GM21576 (cell line): Measurements from ENCODE around the gene TMEM50A.
"Not testable (repeated sequence)": the region's sequence is repeated elsewhere in the genome, so short reads cannot be mapped to it uniquely, and the experiment has no call there.

Experiments
- ATAC-seq: cut with Tn5 transposase; IDR thresholded peaks from one replicate; pipeline ENCODE4 v1.9.1; 2021; ENCODE audit warnings: mild to moderate bottlenecking, moderate library complexity; ENCODE audit not compliant: unreplicated experiment

The TMEM50A gene

DNA sequence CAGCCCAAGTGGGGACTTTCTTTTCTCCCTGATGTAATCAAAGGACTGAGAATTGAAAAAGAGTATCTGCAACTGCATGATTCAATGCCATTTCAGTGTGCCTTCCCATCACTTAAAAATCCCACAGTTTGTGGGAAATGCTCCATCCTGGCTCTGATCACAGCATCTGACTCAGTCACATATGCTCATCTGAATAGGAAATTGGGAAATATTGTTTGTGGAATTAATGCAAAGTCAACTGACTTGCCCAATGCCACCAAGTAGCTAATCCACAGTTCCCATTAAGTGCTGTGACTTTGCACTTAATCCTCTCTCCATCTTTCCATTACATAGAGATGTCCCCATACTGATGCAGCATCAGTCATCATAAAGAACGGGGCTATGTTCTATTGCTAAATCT lies 45.0 kb downstream of the TMEM50A start:
- ATAC-seq: not testable (repeated sequence)

DNA sequence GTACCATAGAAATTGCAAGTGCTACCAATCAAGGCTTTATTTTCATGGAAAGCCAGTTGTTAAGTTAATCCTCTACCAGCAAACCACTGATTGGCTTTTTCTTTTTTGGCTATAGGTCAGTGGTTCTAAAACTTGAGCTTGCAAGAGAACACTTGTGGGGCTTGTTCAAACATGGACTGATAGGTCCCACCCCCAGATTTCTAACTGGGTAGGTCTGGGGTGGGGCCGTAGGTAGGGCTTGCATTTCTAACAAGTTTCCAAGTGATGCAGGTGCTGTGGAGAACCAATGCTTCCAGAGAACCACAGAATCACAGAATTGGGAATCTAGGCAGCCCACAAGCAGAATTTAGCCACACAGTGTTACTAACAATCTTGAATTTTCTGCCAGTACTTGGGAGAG lies 45.7 kb downstream of the TMEM50A start:
- ATAC-seq: not testable (repeated sequence)

DNA sequence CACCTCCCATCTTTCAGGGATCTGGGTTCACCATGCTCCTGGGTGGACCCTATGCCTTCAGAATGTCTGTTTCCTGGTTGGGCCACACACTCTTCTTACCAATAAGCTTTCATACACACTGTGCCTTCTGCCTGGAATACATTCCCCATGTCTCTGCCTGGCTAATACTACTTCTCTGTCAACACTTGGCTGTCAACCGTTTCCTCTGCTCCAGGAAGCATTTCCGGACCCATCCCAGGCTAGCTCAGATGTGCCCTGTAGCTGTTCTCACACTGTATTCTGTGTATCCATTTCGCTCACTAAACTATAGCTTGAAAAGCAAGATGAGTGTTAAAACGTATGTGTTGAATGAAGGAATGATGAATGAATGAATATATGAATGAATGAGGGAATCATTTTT lies 49.0 kb downstream of the TMEM50A start:
- ATAC-seq: not testable (repeated sequence)

DNA sequence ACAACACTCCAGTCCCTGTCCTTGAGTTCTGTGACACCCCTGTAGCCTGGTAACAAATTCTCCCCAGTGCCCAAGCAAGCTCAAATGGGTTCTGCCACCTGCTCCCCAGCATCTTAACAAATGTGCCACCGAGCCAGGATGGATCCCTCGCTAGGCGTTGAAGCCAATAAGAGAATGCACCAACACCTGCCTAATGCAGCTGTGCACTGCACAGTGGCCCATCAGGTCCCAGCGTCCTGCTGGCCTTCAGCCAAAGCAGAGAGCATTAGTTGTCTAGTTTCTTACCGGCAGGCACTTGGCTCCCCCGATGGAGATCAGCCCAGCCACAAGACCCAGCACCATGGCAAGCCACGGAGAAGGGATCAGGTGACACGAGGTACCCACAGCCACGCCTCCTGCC lies 50.6 kb downstream of the TMEM50A start:
- not testable (repeated sequence) for ATAC-seq

DNA sequence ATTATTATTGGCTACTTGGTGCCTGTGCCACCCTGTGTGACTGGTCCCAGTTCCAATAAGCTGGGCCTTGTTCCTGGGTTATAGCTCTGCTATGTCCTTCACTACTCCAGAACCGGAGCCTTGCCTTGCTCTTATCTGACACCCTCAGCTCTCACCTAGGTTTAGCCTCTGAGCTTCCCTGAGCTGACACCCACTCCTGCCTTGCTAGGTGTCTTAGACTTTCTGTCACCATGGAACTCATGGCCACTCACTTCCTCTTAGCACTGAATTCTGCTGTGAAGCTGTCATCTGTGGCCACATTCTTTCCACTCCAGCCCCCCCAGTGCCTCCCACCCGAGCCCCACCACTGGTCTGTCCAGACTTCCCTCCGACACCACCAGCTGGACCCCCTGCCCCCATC lies 51.6 kb downstream of the TMEM50A start:
- not testable (repeated sequence) for ATAC-seq

DNA sequence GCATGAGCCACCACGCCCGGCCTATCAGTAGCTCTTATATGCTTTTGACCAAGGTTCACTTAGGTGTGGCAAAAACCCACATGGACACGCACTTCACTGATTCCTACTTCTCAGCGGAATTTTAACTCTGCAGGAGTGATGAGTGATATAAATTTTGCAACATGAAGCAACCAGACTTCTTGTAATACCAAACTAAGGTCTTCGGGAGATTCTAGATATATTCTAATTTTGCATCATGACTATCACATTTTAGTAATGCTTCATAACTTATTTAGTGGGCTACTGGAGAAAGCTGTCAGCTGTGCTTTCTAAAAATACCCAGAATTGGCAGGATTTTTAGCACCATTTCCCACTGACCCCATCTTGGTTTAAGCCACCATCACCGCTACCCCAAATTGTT lies 54.7 kb downstream of the TMEM50A start:
- no peak for ATAC-seq

DNA sequence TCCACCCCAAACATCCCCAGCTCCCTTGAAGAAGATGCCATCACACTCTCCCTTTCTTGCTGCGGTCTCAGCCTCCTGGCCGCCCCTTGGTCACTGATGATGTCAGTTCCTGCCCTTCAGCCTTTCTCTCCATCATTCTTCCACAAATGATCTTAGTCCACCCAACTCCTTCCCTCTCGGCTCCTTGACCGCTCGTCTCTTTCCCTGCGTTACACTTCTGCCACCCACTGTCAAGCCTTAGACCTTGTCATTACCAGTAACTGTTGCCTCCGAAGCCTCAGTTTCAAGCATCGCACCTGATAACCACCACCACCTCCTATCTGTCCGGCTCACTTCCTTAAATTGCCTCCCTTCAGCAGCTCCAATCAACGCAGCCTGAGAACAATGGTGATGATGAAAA lies 59.4 kb downstream of the TMEM50A start:
- not testable (repeated sequence) for ATAC-seq

DNA sequence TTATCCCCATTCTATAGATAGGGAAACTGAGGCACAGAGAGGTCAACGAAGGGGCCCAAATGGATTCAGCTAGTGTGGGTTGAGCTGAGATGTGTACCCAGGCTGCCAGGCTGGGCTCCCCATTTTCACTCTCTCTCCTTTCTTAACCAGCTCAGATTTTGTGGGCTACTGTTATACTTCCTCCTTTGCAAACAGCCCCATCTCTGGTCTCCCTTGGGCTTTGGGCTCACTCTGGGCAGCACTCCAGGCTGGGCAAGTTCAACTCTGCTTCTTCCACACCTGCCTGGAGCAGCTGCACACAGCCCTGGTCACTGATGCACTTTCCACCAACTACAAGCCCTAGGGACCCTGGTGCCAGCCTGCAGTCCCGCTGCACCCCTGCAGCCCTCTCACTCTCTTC lies 59.9 kb downstream of the TMEM50A start:
- not testable (repeated sequence) for ATAC-seq

DNA sequence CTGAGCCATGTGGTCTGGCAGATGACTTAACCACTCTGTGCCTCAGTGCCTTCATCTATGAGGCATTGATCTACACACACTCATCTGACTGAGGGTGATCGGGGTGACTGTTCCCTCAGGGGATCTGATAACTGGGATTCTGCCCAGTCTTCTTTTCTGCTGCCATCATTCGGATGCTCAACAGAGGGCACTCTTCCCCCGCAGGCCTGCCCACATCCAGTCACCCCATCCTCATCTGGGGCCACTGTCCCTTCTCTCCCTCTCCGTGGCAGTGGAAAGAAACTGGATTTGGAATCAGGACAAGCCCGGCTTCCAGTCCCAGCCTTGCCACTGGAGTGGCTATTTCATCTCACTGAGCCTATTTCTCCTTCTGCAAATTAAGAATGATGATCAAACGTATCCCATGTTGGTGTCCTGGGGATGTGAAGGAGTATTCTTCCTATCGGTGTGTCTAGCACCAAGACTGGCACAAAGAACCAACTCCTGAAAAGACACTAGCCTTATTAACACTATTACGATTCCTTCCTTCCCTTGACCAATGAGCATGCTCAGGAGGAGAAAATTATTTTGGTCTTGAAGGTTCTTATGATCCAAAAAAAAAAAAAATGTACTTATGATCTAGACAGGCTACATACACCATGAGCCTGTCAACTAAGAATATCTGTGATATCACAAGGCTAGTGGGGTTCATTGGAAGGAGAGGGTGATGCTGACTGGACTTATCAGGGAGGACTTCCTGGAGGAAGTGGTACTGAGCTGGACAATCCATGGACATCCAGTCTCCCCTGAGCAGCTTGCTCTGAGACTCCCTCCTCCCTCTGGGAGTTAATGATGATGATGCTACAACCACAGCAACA lies 65.0 kb downstream of the TMEM50A start:
- not testable (repeated sequence) for ATAC-seq

DNA sequence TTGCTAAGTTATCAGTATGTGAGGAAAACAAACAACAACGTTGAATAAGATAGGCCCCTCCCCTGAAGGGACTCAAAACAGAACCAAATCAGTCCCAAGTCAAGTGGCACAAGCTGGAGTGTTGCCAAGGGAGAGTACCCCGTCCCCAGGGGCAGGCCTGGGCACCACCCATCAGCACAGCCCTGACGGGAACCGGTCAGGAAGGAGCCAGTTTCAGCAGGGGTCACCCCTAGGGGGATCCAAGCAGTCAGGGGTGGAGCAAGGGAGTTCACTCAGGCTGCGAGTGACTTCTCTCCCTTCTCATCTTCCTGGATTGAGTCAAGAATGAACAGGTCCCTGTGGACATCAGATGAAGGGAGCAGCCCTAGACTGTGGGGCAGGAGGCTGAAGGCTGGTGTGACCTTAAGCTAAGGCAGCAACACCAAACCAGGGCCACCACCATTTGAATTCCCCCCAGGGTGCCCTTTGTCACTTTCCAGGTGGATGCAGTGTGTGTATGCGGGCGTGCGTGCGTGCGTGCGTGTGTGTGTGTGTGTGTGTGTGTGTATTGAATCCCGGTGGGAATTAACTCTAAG lies 67.7 kb downstream of the TMEM50A start:
- ATAC-seq: not testable (repeated sequence)

DNA sequence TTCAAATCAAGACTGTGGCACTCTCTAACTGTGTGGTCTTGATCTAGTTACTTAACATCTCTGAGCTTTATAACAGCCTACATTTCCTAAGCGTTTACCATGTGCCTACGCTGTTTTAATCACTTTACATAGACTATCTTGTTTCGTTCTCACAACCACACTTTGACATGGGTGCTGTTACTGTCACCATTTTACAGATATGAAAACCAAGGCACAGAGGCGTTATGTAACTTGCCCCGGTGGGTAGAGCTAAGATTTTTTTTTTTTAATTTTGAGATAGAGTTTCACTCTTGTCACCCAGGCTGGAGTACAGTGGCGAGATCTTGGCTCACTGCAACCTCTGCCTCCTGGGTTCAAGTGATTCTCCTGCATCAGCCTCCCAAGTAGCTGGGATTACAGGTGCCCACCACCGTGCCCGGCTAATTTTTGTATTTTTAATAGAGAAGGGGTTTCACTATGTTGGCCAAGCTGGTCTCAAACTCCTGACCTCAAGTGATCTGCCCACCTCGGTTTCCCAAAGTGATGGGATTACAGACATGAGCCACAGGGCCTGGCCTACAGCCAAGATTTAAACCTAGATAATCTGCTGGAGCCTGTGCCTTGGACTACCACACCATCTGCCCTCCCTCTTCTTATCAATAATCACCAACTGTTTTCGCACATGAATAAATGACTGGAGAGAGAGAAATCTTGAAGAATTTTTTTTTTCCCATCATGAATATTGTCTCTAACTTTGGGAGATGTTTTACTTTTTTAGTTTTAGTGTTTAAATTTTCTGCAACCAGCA lies 71.7 kb downstream of the TMEM50A start:
- not testable (repeated sequence) for ATAC-seq
